Skeletal muscle tissue (tissue), 4 donors: Measurements from ENCODE around the gene FAM53A. TPM values are rescaled to one million over a fixed set of nuclear protein-coding genes. Genes with fewer than 3 reads are reported as not detected.

Source experiments
- H3K27ac ChIP-seq: one replicate; pipeline ENCODE4 v1.7.0; 2013; ENCODE audit warnings: mild to moderate bottlenecking, low read depth, low read length, inconsistent platforms
- H3K27me3 ChIP-seq, 3 donors: one replicate each; pipeline ENCODE4 v1.7.0; 2013; ENCODE audit warnings: low read length in 3 of 3; ENCODE audit not compliant: control insufficient read depth in 3 of 3, insufficient read depth in 3 of 3
- H3K36me3 ChIP-seq, 3 donors: one replicate each; pipeline ENCODE4 v1.7.0; 2013; ENCODE audit warnings: low read length in 3 of 3; ENCODE audit not compliant: control insufficient read depth in 3 of 3, insufficient read depth in 3 of 3
- H3K4me1 ChIP-seq, 3 donors: one replicate each; pipeline ENCODE4 v1.7.0; 2013; ENCODE audit warnings: low read length in 3 of 3, mild to moderate bottlenecking in 3 of 3; ENCODE audit not compliant: control insufficient read depth in 3 of 3, insufficient read depth in 3 of 3
- H3K4me3 ChIP-seq, 3 donors: one replicate each; pipeline ENCODE4 v1.7.0; 2013; ENCODE audit warnings: low read length in 3 of 3
- H3K9ac ChIP-seq, 3 donors: one replicate each; pipeline ENCODE4 v1.7.0; 2013; ENCODE audit warnings: low read length in 3 of 3, mild to moderate bottlenecking in 3 of 3, moderate library complexity in 2 of 3, low read depth in 1 of 3
- H3K9me3 ChIP-seq, 3 donors: one replicate each; pipeline ENCODE4 v1.7.0; 2013; ENCODE audit warnings: low read length in 3 of 3; ENCODE audit not compliant: control insufficient read depth in 3 of 3
- total RNA-seq: library from RNA; depleted of rRNA; stranded (reverse); fragments of >200 nt; gene quantifications from one replicate; pipeline ENCODE4 v1.2.3, GENCODE V29; 2014
- donor health status: Osteomylitis.

The FAM53A gene
- total RNA-seq, 1 donor from 2014 or later: 0.52 TPM

DNA sequence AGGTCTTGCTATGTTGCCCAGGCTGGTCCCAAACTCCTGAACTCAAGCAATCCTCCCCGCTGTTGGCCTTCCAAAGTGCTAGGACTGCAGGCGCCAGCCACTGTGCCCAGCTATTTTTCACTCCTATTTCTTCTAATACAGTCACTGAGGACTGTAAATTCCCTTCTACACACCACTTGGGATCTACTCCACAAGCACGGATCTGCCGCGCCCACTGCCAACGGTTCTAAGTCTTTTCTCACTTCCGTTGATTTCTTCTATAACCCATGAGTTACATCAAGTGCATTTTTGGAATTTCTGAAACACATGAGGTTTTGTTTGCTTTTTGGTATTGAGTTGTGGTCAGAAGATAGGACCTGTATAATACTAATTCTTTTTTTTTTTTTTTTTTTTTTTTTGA lies 48.6 kb downstream of the FAM53A start:
- H3K36me3 ChIP-seq: no peaks in the 10 kb centered on the region
- H3K4me1 ChIP-seq: no peaks in the 10 kb centered on the region
- peaks cover 0 to 8% (median 0%) of the 10 kb centered on the region in 3 donors for H3K27me3 ChIP-seq
- H3K9ac ChIP-seq: no peak overlapping the region
- no peak overlapping the region for H3K27ac ChIP-seq
- H3K4me3 ChIP-seq: no peak overlapping the region
- no peaks in the 10 kb centered on the region for H3K9me3 ChIP-seq

DNA sequence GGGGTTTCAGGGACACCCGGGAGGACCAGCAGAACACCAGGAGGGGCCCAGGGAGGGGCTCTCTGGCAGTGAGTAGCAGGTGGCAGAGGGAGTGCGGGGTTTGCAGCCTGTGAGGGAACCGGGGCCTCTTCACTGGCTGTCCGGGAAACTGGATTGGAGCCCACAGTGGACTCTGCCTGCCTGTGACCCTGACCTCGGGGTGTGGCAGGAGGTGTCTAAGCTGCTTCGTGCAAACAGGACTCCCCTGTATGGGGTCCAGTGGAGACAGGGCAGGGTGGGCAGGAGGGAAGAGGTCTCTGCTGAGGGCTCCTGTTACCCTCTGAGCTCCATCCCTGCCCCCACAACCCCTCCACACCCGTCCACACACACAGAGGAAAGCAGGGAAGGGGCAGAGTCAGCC lies 50.1 kb downstream of the FAM53A start:
- Histone ChIP-seq H3K27ac (no peak overlapping the region), H3K9me3 (no peaks in the 10 kb centered on the region), H3K9ac (no peak overlapping the region), H3K4me3 (no peak overlapping the region), H3K4me1 (no peaks in the 10 kb centered on the region), H3K27me3 (peaks cover 0 to 8% (median 0%) of the 10 kb centered on the region in 3 donors), H3K36me3 (no peaks in the 10 kb centered on the region)

DNA sequence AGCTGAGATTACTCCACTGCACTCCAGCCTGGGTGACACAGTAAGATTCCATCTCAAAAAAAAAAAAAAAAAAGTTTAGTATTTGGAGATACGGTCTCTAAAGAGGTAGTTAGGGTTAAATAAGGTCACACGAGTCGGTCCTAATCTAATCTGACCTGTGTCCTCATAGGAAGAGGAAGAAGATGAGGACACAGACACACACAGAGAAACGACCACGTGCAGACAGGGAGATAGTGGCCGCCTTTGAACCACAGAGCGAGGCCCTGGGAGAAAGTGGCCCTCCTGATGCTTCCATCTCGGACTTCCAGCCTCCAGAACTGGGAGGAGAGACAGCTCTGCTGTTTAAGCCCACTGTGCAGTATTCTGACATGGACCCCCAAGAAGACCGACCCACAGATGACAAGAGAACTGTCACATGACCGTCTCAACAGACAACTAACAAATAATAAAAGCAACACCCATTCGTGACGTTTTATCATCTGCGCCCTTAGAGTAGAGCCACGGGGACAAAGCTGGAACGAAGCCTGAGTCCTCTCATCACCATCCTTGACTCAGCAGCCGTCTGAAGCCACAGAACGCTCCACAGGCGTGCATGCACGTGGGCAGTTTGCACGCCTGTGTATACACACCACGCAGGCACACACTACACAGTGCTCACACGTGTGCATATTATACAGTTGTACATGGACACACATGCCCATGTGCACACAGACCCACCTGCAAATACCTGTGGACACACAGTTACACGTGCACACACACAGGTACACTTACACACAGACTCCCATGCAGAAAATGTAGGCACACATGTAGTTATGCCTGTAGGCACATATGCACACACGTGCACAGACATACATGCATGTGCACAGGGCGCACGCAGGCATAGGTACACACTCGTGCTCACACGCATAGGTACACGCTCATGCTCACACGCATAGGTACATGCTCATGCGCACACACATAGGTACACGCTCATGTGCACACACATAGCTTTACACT lies 51.7 kb downstream of the FAM53A start:
- H3K9me3 ChIP-seq: no peaks in the 10 kb centered on the region
- no peaks in the 10 kb centered on the region for H3K36me3 ChIP-seq
- no peaks in the 10 kb centered on the region for H3K4me1 ChIP-seq
- H3K27ac ChIP-seq: no peak overlapping the region
- H3K27me3 ChIP-seq: peaks cover 0 to 8% (median 0%) of the 10 kb centered on the region in 3 donors
- H3K9ac ChIP-seq: no peak overlapping the region
- H3K4me3 ChIP-seq: no peak overlapping the region

DNA sequence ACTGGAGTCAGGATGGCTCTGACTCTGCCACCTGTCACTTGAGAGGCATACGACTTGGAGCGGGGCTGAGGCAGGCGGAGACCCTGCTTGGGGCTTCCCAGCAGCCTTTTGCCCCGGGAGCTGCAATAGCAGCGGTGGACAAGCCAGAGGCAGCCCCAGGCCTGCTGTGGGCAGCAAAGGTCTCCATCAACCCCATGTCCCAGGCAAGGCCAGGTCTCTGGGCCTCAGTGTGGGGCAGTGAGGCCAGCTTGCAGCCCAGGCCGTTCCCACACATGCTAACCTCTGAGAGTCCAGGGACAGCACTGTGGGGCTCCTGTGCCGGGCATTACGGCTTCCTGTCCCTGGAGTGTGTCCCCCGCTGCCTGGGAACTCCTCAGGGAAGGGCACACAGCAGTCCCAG lies 53.0 kb downstream of the FAM53A start:
- Histone ChIP-seq H3K36me3 (no peaks in the 10 kb centered on the region), H3K4me3 (no peak overlapping the region), H3K4me1 (no peaks in the 10 kb centered on the region), H3K9ac (no peak overlapping the region), H3K27me3 (peaks cover 0 to 5% (median 0%) of the 10 kb centered on the region in 3 donors), H3K9me3 (no peaks in the 10 kb centered on the region), H3K27ac (no peak overlapping the region)

DNA sequence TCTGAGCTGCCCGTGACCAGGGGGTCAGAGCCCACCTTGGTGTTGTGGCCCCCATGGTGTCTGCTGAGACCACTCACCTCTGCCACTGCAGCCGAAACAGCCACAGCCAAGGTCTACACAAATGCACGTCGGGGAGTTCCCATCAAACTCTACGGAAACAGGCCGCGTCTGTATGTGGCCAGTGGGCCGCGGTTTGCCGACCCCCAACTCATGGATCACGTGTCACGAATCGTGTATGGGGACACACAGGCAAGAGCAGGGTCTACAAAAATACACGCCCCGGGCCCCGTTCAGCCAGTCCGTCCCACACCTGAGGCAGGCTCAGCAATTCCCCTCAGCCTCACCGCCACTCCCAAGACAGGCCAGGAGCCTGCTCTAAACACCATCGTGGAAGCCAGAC lies 53.8 kb downstream of the FAM53A start:
- no peaks in the 10 kb centered on the region for H3K9me3 ChIP-seq
- no peak overlapping the region for H3K27ac ChIP-seq
- no peaks in the 10 kb centered on the region for H3K4me1 ChIP-seq
- H3K4me3 ChIP-seq: no peak overlapping the region
- H3K9ac ChIP-seq: no peak overlapping the region
- no peaks in the 10 kb centered on the region for H3K36me3 ChIP-seq
- peaks cover 0 to 5% (median 0%) of the 10 kb centered on the region in 3 donors for H3K27me3 ChIP-seq

DNA sequence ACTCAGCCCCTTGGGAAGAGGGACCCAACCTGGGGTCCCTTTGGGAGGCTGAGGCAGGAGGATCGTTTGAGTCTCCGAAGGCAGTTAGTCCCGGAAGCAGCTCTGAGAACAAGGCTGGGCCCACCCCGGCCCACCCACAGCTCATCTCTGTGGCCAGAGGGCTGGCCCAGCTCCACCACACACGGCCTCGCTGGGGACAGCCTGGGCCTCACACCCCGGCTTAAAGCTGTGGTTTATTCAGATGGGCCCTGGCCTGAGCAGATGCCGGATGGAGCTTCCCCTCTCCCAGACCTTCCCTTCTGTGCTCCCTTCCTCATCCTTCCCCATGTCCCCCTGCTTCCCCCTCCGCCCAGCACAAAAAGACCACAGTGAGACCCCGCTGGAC lies 54.4 kb downstream of the FAM53A start:
- no peak overlapping the region for H3K9ac ChIP-seq
- H3K27ac ChIP-seq: no peak overlapping the region
- H3K4me1 ChIP-seq: no peaks in the 10 kb centered on the region
- no peak overlapping the region for H3K4me3 ChIP-seq
- no peaks in the 10 kb centered on the region for H3K36me3 ChIP-seq
- H3K9me3 ChIP-seq: no peaks in the 10 kb centered on the region
- H3K27me3 ChIP-seq: peaks cover 0 to 5% (median 0%) of the 10 kb centered on the region in 3 donors

DNA sequence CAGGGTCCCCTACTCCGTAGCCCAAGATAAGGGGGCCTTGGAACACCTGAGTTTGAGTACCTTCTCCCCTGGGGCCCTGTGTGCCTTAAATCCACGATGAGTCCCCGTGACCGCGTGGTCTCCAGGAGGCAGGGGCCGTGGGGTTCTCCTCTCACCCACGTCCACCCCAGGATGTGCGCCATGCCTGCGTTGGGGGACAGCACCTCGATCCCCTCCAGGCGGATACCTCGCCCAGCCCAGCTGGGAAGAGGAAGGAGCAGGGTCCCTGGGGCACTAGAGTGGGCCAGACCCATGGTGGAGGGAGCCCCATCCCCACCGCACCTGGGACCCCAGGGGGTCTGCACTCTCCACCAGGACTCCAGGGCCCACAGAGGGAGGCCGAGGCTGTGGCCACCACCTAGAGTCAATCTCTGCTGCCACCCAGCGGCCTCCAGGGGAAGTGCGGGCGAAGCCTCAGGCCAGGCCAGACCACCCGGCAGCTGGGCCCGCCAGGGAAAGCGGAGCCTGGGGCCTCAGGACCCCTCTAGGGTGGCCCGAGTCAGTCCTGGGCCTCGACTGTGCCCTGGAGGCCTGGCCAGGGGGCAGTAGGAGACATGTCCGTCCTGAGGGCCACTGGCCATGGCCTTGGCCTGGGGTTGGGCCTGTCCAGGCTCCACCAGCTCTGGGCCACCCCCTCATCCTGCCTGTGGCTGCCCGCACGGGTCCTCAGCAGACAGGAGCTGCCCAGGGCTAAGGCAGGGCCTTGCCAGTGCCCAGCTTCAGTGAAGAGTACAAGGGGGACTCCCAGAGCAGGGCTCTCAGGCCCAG lies 55.0 kb downstream of the FAM53A start:
- H3K9me3 ChIP-seq: no peaks in the 10 kb centered on the region
- no peak overlapping the region for H3K4me3 ChIP-seq
- peak overlapping the region in 1 of 3 donors; percentile 16 for H3K9ac ChIP-seq
- H3K27ac ChIP-seq: no peak overlapping the region
- H3K27me3 ChIP-seq: peaks cover 0 to 3% (median 0%) of the 10 kb centered on the region in 3 donors
- no peaks in the 10 kb centered on the region for H3K36me3 ChIP-seq
- no peaks in the 10 kb centered on the region for H3K4me1 ChIP-seq

DNA sequence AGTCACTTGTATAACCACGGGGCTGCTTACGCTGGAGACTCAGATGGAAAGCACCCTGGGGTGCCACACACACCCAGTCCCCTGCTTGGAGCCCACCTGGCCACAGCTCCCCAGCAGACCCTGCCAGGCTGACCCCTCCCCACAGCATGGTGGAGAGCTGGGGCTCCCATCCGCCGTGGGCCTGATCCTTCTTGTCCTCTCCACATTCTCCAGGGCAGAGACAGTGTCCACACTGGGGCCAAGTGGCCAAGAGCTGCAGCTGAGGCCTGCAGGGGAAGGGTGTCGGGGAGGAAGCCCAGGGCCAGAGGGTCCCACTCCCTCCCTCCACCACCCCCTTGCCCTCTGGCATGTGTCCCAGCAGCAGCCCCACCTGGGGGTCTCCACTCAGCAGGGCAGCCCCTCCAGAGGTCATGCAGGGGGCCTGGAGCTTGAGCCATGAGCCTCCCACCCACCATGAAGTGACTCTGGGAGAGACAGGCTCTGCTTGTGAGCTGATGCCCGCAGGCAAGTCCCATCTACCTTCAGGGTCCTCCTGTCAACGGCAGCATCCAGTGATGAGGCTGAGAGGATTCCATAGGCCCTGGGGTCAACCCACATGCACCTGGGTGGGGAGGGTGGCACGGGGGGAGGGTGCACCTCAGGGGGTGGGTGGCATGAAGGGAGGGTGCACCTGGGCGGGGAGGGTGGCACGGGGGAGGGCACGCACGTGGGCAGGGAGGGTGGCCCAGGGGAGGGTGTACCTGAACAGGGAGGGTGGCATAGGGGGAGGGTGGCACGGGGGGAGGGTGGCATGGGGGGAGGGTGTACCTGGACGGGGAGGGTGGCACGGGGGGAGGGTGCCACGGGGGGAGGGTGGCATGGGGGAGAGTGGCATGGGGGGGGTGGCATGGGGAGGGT lies 56.4 kb downstream of the FAM53A start:
- no peaks in the 10 kb centered on the region for H3K4me1 ChIP-seq
- no peak overlapping the region for H3K4me3 ChIP-seq

DNA sequence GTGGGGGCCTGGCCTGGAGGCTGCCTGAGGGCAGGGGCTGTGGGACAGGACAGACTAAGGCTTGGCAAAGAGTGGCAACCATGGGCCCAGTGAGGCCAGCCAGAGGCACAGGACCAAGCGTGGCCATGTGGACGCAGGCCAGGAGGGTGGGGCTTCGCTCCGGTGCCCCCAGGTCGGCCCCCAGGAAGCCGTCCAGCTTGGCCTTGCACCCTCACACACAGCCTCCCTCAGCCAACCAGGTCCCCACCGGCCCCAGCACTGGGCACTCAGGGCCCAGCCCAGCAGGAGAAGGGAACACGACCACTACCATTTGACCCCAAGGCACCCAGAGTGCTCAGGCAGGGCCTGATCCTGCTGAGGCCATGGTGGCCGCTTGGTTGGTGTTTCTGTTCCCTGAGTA lies 57.2 kb downstream of the FAM53A start:
- no peaks in the 10 kb centered on the region for H3K27me3 ChIP-seq
- H3K36me3 ChIP-seq: no peaks in the 10 kb centered on the region
- no peaks in the 10 kb centered on the region for H3K9me3 ChIP-seq
- H3K9ac ChIP-seq: no peak overlapping the region
- no peaks in the 10 kb centered on the region for H3K4me1 ChIP-seq
- H3K27ac ChIP-seq: no peak overlapping the region
- H3K4me3 ChIP-seq: no peak overlapping the region

More for the DNA sequence above, 56.4 kb downstream of the FAM53A start:
- no peaks in the 10 kb centered on the region for H3K36me3 ChIP-seq
- no peak overlapping the region for H3K9ac ChIP-seq
- no peaks in the 10 kb centered on the region for H3K9me3 ChIP-seq
- H3K27me3 ChIP-seq: no peaks in the 10 kb centered on the region
- no peak overlapping the region for H3K27ac ChIP-seq
